Vagina (tissue), 2 donors: Measurements from ENCODE around the gene ROR1. TPM values are rescaled to one million over a fixed set of nuclear protein-coding genes. Genes with fewer than 3 reads are reported as not detected.

ENCODE experiments used
- DNase-seq, 2 donors: peaks; one replicate each; pipeline ENCODE4 v3.0.0-alpha.2; 2017; ENCODE audit errors: extremely low spot score in 2 of 2
- H3K27ac ChIP-seq: fragments of 200-600 bp; sonication (generic); one replicate; pipeline ENCODE4 v1.5.1; 2019
- H3K27me3 ChIP-seq: fragments of 200-600 bp; sonication (generic); one replicate; pipeline ENCODE4 v1.5.1; 2019
- H3K36me3 ChIP-seq, 2 donors: fragments of 200-600 bp; sonication (generic); one replicate each; pipeline ENCODE4 v1.5.1; 2017 to 2019
- H3K4me1 ChIP-seq: fragments of 200-600 bp; sonication (generic); one replicate; pipeline ENCODE4 v1.5.1; 2019
- H3K4me3 ChIP-seq, 2 donors: fragments of 200-600 bp; sonication (generic); 1 replicate in 1 of 2; 2 replicates in 1 of 2; pipeline ENCODE4 v1.5.1; 2016 to 2019
- H3K9me3 ChIP-seq: fragments of 200-600 bp; sonication (generic); one replicate; pipeline ENCODE4 v1.5.1; 2019
- CTCF ChIP-seq, 3 experiments: fragments of 450-650 bp in 2 of 3; fragments of 200-600 bp in 1 of 3; sonication (generic) in 1 of 3; IDR thresholded peaks; one replicate each; pipeline ENCODE4 v1.5.1; 2017 to 2019; ENCODE audit warnings: antibody characterized with exemption in 3 of 3, mild to moderate bottlenecking in 2 of 3, moderate library complexity in 2 of 3
- POLR2A ChIP-seq, 2 donors: fragments of 450-650 bp; IDR thresholded peaks; one replicate each; pipeline ENCODE4 v1.6.1; 2017; ENCODE audit warnings: antibody characterized with exemption in 2 of 2, mild to moderate bottlenecking in 2 of 2, moderate library complexity in 2 of 2
- POLR2AphosphoS5 ChIP-seq, 2 donors: sonication (generic); formaldehyde crosslinking; IDR thresholded peaks; one replicate each; pipeline ENCODE4 v1.9.0; 2017; ENCODE audit warnings: antibody characterized with exemption in 2 of 2, mild to moderate bottlenecking in 2 of 2, low read depth in 1 of 2; ENCODE audit not compliant: insufficient read depth in 1 of 2
- intact Hi-C: fragments of 100-400 bp; cut with DNase I; formaldehyde crosslinking; loops from one replicate; pipeline ENCODE4 v1.15.1; 2023
- total RNA-seq: library from RNA; depleted of rRNA; stranded (reverse); fragments of >200 nt; gene quantifications from one replicate; pipeline ENCODE4 v1.2.3, GENCODE V29; 2016

ROR1 gene
- total RNA-seq, 1 donor from 2014 or later: 11.0 TPM

GRCh38 chr1:63945943-63946342 is 172.1 kb downstream of the ROR1 start:
- Histone ChIP-seq H3K27me3 (no peaks in the 10 kb centered on the region), H3K4me3 (no peak overlapping the region), H3K9me3 (no peaks in the 10 kb centered on the region), H3K4me1 (peaks cover 10% of the 10 kb centered on the region), H3K27ac (no peak overlapping the region), H3K36me3 (no peaks in the 10 kb centered on the region)
- no peak for DNase-seq
- TF ChIP-seq POLR2A (IDR thresholded peaks at IDR 0.05) (no peak), POLR2AphosphoS5 (IDR thresholded peaks at IDR 0.05; ENCODE audit: insufficient read depth in 1 of 2, low read depth in 1 of 2) (no peak), CTCF (IDR thresholded peaks at IDR 0.05) (no peak)
- intact Hi-C loops: no loop called here

GRCh38 chr1:63946866-63947491 is 173.2 kb downstream of the ROR1 start:
- TF ChIP-seq POLR2A (IDR thresholded peaks at IDR 0.05) (no peak), CTCF (IDR thresholded peaks at IDR 0.05) (no peak), POLR2AphosphoS5 (IDR thresholded peaks at IDR 0.05; ENCODE audit: insufficient read depth in 1 of 2, low read depth in 1 of 2) (no peak)
- DNase-seq: no peak
- intact Hi-C loops: no loop called here

GRCh38 chr1:63947904-63948303 is 174.1 kb downstream of the ROR1 start:
- Histone ChIP-seq H3K27ac (no peak overlapping the region), H3K4me1 (peaks cover 15% of the 10 kb centered on the region), H3K36me3 (no peaks in the 10 kb centered on the region), H3K9me3 (no peaks in the 10 kb centered on the region), H3K27me3 (no peaks in the 10 kb centered on the region), H3K4me3 (no peak overlapping the region)
- DNase-seq: no peak
- intact Hi-C loops: no loop called here
- no peak for TF ChIP-seq POLR2A (IDR thresholded peaks at IDR 0.05)
- TF ChIP-seq CTCF (IDR thresholded peaks at IDR 0.05): no peak
- no peak for TF ChIP-seq POLR2AphosphoS5 (IDR thresholded peaks at IDR 0.05; ENCODE audit: insufficient read depth in 1 of 2, low read depth in 1 of 2)

More at GRCh38 chr1:63946866-63947491, 173.2 kb downstream of the ROR1 start:
- no peak overlapping the region for H3K4me3 ChIP-seq
- H3K4me1 ChIP-seq: peaks cover 15% of the 10 kb centered on the region
- H3K36me3 ChIP-seq: no peaks in the 10 kb centered on the region
- no peaks in the 10 kb centered on the region for H3K27me3 ChIP-seq
- H3K9me3 ChIP-seq: no peaks in the 10 kb centered on the region
- H3K27ac ChIP-seq: no peak overlapping the region

GRCh38 chr1:63950023-63950422 is 176.2 kb downstream of the ROR1 start:
- intact Hi-C loops: no loop called here
- Histone ChIP-seq H3K4me3 (no peak overlapping the region), H3K9me3 (peaks cover 7% of the 10 kb centered on the region), H3K4me1 (peaks cover 15% of the 10 kb centered on the region), H3K27me3 (no peaks in the 10 kb centered on the region), H3K36me3 (no peaks in the 10 kb centered on the region), H3K27ac (peak overlapping the region; percentile 37)
- no peak for DNase-seq
- no peak for TF ChIP-seq CTCF (IDR thresholded peaks at IDR 0.05)
- no peak for TF ChIP-seq POLR2A (IDR thresholded peaks at IDR 0.05)
- no peak for TF ChIP-seq POLR2AphosphoS5 (IDR thresholded peaks at IDR 0.05; ENCODE audit: insufficient read depth in 1 of 2, low read depth in 1 of 2)
